ENCODE data around the gene PSME3IP1.

DNA sequence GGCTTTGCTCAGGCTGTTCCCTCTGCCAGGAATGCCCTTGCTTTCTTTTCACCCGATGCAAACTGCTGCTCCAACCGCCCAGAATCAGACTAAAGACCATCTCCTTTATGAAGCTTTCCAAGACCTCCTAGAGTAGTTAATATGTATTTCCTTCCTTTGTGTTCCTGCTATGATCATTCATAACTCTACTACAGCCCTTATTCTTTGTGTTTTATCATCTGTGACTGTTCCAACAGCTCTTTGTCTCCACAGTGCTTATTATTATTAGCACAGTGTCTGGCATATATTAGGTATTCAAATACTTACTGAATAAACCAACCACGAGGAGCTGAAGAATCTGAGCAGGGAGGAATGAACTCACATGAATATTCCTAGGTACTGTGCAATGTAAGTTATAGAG lies 7.6 kb downstream of the PSME3IP1 start:
- TF ChIP-seq, protein P1, sequence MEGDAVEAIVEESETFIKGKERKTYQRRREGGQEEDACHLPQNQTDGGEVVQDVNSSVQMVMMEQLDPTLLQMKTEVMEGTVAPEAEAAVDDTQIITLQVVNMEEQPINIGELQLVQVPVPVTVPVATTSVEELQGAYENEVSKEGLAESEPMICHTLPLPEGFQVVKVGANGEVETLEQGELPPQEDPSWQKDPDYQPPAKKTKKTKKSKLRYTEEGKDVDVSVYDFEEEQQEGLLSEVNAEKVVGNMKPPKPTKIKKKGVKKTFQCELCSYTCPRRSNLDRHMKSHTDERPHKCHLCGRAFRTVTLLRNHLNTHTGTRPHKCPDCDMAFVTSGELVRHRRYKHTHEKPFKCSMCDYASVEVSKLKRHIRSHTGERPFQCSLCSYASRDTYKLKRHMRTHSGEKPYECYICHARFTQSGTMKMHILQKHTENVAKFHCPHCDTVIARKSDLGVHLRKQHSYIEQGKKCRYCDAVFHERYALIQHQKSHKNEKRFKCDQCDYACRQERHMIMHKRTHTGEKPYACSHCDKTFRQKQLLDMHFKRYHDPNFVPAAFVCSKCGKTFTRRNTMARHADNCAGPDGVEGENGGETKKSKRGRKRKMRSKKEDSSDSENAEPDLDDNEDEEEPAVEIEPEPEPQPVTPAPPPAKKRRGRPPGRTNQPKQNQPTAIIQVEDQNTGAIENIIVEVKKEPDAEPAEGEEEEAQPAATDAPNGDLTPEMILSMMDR (conservative IDR thresholded peaks at IDR 0.05; ENCODE audit: low read depth, low read length), result no peak
- TF ChIP-seq EZH2 (IDR thresholded peaks at IDR 0.05; ENCODE audit: low read length, unreplicated experiment), result no peak
- no peak for TF ChIP-seq EZH2phosphoT487 (IDR thresholded peaks at IDR 0.05; ENCODE audit: borderline replicate concordance, low read length)

Measured in PC-3 (cell line).